GM23338 (cell line): Measurements from ENCODE around the gene KCNMB3. TPM values are rescaled to one million over a fixed set of nuclear protein-coding genes. Genes with fewer than 3 reads are reported as not detected.

Experiments
- ATAC-seq: fragments of 200-7000 bp; cut with Tn5 transposase; 3 replicates; pipeline ENCODE4 v1.9.1; 2020
- DNase-seq: peaks from one replicate; pipeline ENCODE4 v3.0.0-alpha.2; 2015; ENCODE audit warnings: low spot score
- H2AFZ ChIP-seq: fragments of 200-600 bp; sonication (generic); 2 replicates; pipeline ENCODE4 v1.8.0; 2016; ENCODE audit warnings: antibody characterized with exemption, mild to moderate bottlenecking, moderate library complexity
- H3F3A ChIP-seq: fragments of 200-600 bp; sonication (generic); replicated peaks from 2 replicates; pipeline ENCODE4 v1.8.0; 2017; ENCODE audit warnings: antibody characterized with exemption, mixed run types, low read depth
- H3K27ac ChIP-seq: fragments of 200-600 bp; sonication (generic); 2 replicates; pipeline ENCODE4 v1.6.1; 2016; ENCODE audit warnings: low read depth
- H3K27me3 ChIP-seq: fragments of 200-600 bp; sonication (generic); 2 replicates; pipeline ENCODE4 v1.8.0; 2016; ENCODE audit warnings: mild to moderate bottlenecking, mixed run types, moderate library complexity; ENCODE audit not compliant: insufficient read depth
- H3K36me3 ChIP-seq: fragments of 200-600 bp; sonication (generic); 2 replicates; pipeline ENCODE4 v1.8.0; 2016; ENCODE audit warnings: mild to moderate bottlenecking; ENCODE audit not compliant: insufficient read depth
- H3K4me1 ChIP-seq: fragments of 200-600 bp; sonication (generic); 2 replicates; pipeline ENCODE4 v1.8.0; 2016; ENCODE audit warnings: mild to moderate bottlenecking, moderate library complexity; ENCODE audit not compliant: insufficient read depth
- H3K4me2 ChIP-seq: fragments of 200-600 bp; sonication (generic); 2 replicates; pipeline ENCODE4 v1.7.1; 2017; ENCODE audit warnings: mixed run types
- H3K4me3 ChIP-seq: fragments of 200-600 bp; sonication (generic); 2 replicates; pipeline ENCODE4 v1.6.1; 2016; ENCODE audit warnings: mixed run types
- H3K79me2 ChIP-seq: fragments of 200-600 bp; sonication (generic); replicated peaks from 2 replicates; pipeline ENCODE4 v1.8.0; 2017; ENCODE audit warnings: mild to moderate bottlenecking; ENCODE audit not compliant: insufficient read depth
- H3K9me2 ChIP-seq: fragments of 200-600 bp; sonication (generic); 2 replicates; pipeline ENCODE4 v1.8.0; 2017; ENCODE audit not compliant: insufficient read depth
- H4K20me1 ChIP-seq: fragments of 200-600 bp; sonication (generic); replicated peaks from 2 replicates; pipeline ENCODE4 v1.8.0; 2017; ENCODE audit warnings: mild to moderate bottlenecking; ENCODE audit not compliant: insufficient read depth
- H3K27ac Mint-ChIP-seq: 2 replicates; pipeline ENCODE4 v1.8.0; 2020; ENCODE audit warnings: inconsistent platforms, mild to moderate bottlenecking, moderate library complexity, mixed read lengths
- H3K27me3 Mint-ChIP-seq: 3 replicates; pipeline ENCODE4 v1.8.0; 2022; ENCODE audit warnings: low read depth, mild to moderate bottlenecking, moderate library complexity, mixed read lengths, inconsistent platforms; ENCODE audit not compliant: insufficient read depth, poor library complexity
- H3K36me3 Mint-ChIP-seq: 3 replicates; pipeline ENCODE4 v1.8.0; 2021; ENCODE audit warnings: low read depth, mild to moderate bottlenecking, inconsistent platforms, moderate library complexity, mixed read lengths
- H3K4me1 Mint-ChIP-seq: 3 replicates; pipeline ENCODE4 v1.8.0; 2020; ENCODE audit warnings: mild to moderate bottlenecking, inconsistent platforms, mixed read lengths
- H3K4me3 Mint-ChIP-seq: 3 replicates; pipeline ENCODE4 v1.8.0; 2021; ENCODE audit warnings: moderate library complexity, mild to moderate bottlenecking, inconsistent platforms, mixed read lengths
- H3K9me3 Mint-ChIP-seq: 3 replicates; pipeline ENCODE4 v1.8.0; 2020; ENCODE audit warnings: moderate library complexity, mild to moderate bottlenecking, inconsistent platforms, mixed read lengths
- CREB1 ChIP-seq: fragments of 250-450 bp; sonication (Bioruptor Pico); IDR thresholded peaks from 2 replicates; pipeline ENCODE4 v1.5.0; 2020; ENCODE audit warnings: low read depth, mild to moderate bottlenecking, moderate library complexity
- EZH2 ChIP-seq: fragments of 200-600 bp; sonication (generic); IDR thresholded peaks from one replicate; pipeline ENCODE4 v1.8.0; 2017; ENCODE audit warnings: antibody characterized with exemption, mild to moderate bottlenecking, low read depth; ENCODE audit not compliant: unreplicated experiment
- EZH2phosphoT487 ChIP-seq: fragments of 200-600 bp; sonication (generic); IDR thresholded peaks from one replicate; pipeline ENCODE4 v1.8.1; 2018; ENCODE audit warnings: antibody characterized with exemption; ENCODE audit not compliant: unreplicated experiment
- JUNB ChIP-seq: IDR thresholded peaks from one replicate; pipeline ENCODE4 v1.6.1; 2016; ENCODE audit warnings: antibody characterized with exemption; ENCODE audit not compliant: unreplicated experiment
- POLR2AphosphoS5 ChIP-seq: IDR thresholded peaks from 2 replicates; pipeline ENCODE4 v1.6.1; 2016; ENCODE audit warnings: antibody characterized with exemption, low read depth
- REST ChIP-seq: IDR thresholded peaks from one replicate; pipeline ENCODE4 v1.6.1; 2018; ENCODE audit warnings: antibody characterized with exemption; ENCODE audit not compliant: unreplicated experiment
- ZNF331 ChIP-seq: fragments of 250-450 bp; sonication (Bioruptor Pico); IDR thresholded peaks from 2 replicates; pipeline ENCODE4 v1.5.0; 2020; ENCODE audit warnings: low read depth, mild to moderate bottlenecking, moderate library complexity
- ZNF462 ChIP-seq: fragments of 250-450 bp; sonication (Bioruptor Pico); IDR thresholded peaks from 2 replicates; pipeline ENCODE4 v1.5.0; 2020; ENCODE audit warnings: mild to moderate bottlenecking, moderate library complexity
- polyA plus RNA-seq: library from polyadenylated mRNA; unstranded; fragments of >200 nt; fragmentation: Nextera tagmentation; extraction: Ambion mirVana; gene quantifications from 2 replicates; pipeline ENCODE4 v1.2.1, GENCODE V29; 2016
- total RNA-seq: library from RNA; depleted of rRNA; stranded (reverse); fragments of >200 nt; shearing (Covaris generic); gene quantifications from 2 replicates; pipeline ENCODE4 v1.2.3, GENCODE V29; 2014

The KCNMB3 gene
- total and polyA plus RNA-seq, 2 experiments from 2014 or later: 1.3 to 3.8 TPM

- ATAC-seq: no peak
- Mint-ChIP-seq H3K27me3 (no peaks in the 10 kb centered on the region), H3K27ac (no peak overlapping the region)
These were observed 27.4 kb downstream of the KCNMB3 start for GRCh38 chr3:179223548-179223947.

More at GRCh38 chr3:179223548-179223947, 27.4 kb downstream of the KCNMB3 start:
- Mint-ChIP-seq H3K4me1 (peaks cover 4% of the 10 kb centered on the region), H3K4me3 (no peak overlapping the region), H3K36me3 (peaks cover 5% of the 10 kb centered on the region; the same call in 2 of the 3 replicates), H3K9me3 (no peaks in the 10 kb centered on the region)
- TF ChIP-seq POLR2AphosphoS5 (no peak), JUNB (no peak), ZNF462 (no peak), ZNF331 (no peak), EZH2phosphoT487 (no peak), EZH2 (no peak), REST (no peak), CREB1 (no peak)
- no peaks in the 10 kb centered on the region for H3K27me3 ChIP-seq
- H3K4me3 ChIP-seq: no peak overlapping the region
- H3K4me1 ChIP-seq: peaks cover 10% of the 10 kb centered on the region; the same call in 1 of the 2 replicates
- no peak overlapping the region for H2AFZ ChIP-seq
- no peaks in the 10 kb centered on the region for H3K9me2 ChIP-seq
- H4K20me1 ChIP-seq: no peaks in the 10 kb centered on the region
- H3K79me2 ChIP-seq: no peaks in the 10 kb centered on the region
- H3K27ac ChIP-seq: peak overlapping the region; percentile 3; the same call in 1 of the 2 replicates
- no peak for DNase-seq
- no peak overlapping the region for H3K4me2 ChIP-seq
- no peaks in the 10 kb centered on the region for H3F3A ChIP-seq
- peaks cover 3% of the 10 kb centered on the region; the same call in 1 of the 2 replicates for H3K36me3 ChIP-seq
